K562 (cell line): ENCODE measurements around the gene SIRT7. TPM values are rescaled to one million over a fixed set of nuclear protein-coding genes. Genes with fewer than 3 reads are reported as not detected.
A peak's percentile ranks its signal among the peaks of the same experiment; 100 is the strongest.

Experiments used
- ATF3 ChIP-seq, 2 experiments: fragments of 450-650 bp in 1 of 2; sonication (generic) in 1 of 2; formaldehyde crosslinking in 1 of 2; IDR thresholded peaks in 1 of 2; conservative IDR thresholded peaks in 1 of 2; 2 replicates each; pipeline versions ENCODE4 v1.6.1 to v1.8.1; 2016 to 2023; ENCODE audit warnings: mild to moderate bottlenecking in 2 of 2, moderate library complexity in 2 of 2, inconsistent platforms in 1 of 2, missing genetic modification reagents in 1 of 2
- BCL6 ChIP-seq: fragments of 250-450 bp; sonication (Bioruptor Pico); IDR thresholded peaks from 2 replicates; pipeline ENCODE4 v1.4.0; 2020
- HDAC3 ChIP-seq: fragments of 450-650 bp; IDR thresholded peaks from 2 replicates; pipeline ENCODE4 v1.6.1; 2018; ENCODE audit warnings: borderline replicate concordance, mild to moderate bottlenecking, moderate library complexity; ENCODE audit not compliant: partially characterized antibody
- HMGXB4 ChIP-seq: sonication (generic); formaldehyde crosslinking; IDR thresholded peaks from 2 replicates; pipeline ENCODE4 v1.8.1; 2023; ENCODE audit warnings: mild to moderate bottlenecking, missing genetic modification reagents
- HNRNPL ChIP-seq: fragments of 200-400 bp; formaldehyde crosslinking; IDR thresholded peaks from 2 replicates; pipeline ENCODE4 v1.6.1; 2017; ENCODE audit warnings: low read depth, mild to moderate bottlenecking, low read length
- NFIC ChIP-seq: fragments of 450-650 bp; IDR thresholded peaks from 2 replicates; pipeline ENCODE4 v1.6.1; 2017; ENCODE audit warnings: mild to moderate bottlenecking, inconsistent platforms
- POLR2G ChIP-seq: fragments of 200-400 bp; formaldehyde crosslinking; IDR thresholded peaks from 2 replicates; pipeline ENCODE4 v1.6.1; 2017; ENCODE audit warnings: low read depth, mild to moderate bottlenecking, antibody characterized with exemption, low read length, moderate library complexity
- PREB ChIP-seq: sonication (generic); formaldehyde crosslinking; IDR thresholded peaks from 2 replicates; pipeline ENCODE4 v1.8.1; 2023; ENCODE audit warnings: mild to moderate bottlenecking, missing genetic modification reagents
- RBFOX2 ChIP-seq: fragments of 200-400 bp; formaldehyde crosslinking; IDR thresholded peaks from 2 replicates; pipeline ENCODE4 v1.6.1; 2017; ENCODE audit warnings: low read depth, mild to moderate bottlenecking, low read length, moderate library complexity
- SNAPC5 ChIP-seq: fragments of 250-450 bp; sonication (Bioruptor Pico); IDR thresholded peaks from 2 replicates; pipeline ENCODE4 v1.8.0; 2021; ENCODE audit warnings: moderate library complexity, mild to moderate bottlenecking, inconsistent platforms
- TFAP4 ChIP-seq: sonication (generic); formaldehyde crosslinking; IDR thresholded peaks from 2 replicates; pipeline ENCODE4 v1.8.0; 2022; ENCODE audit warnings: missing genetic modification reagents, mild to moderate bottlenecking, moderate library complexity, borderline replicate concordance
- ZBTB8A ChIP-seq: fragments of 450-650 bp; IDR thresholded peaks from 2 replicates; pipeline ENCODE4 v1.6.1; 2018; ENCODE audit warnings: mild to moderate bottlenecking, moderate library complexity; ENCODE audit not compliant: partially characterized antibody
- ZC3H4 ChIP-seq: sonication (generic); formaldehyde crosslinking; IDR thresholded peaks from 2 replicates; pipeline ENCODE4 v1.9.0; 2021; ENCODE audit warnings: missing genetic modification reagents, borderline replicate concordance
- ZNF316 ChIP-seq: fragments of 450-650 bp; IDR thresholded peaks from 2 replicates; pipeline ENCODE4 v1.6.1; 2016
- ZNF41 ChIP-seq: fragments of 250-450 bp; sonication (Bioruptor Pico); conservative IDR thresholded peaks from 2 replicates; pipeline ENCODE4 v1.4.0; 2020; ENCODE audit warnings: mild to moderate bottlenecking
- ZNF609 ChIP-seq: sonication (generic); formaldehyde crosslinking; IDR thresholded peaks from 2 replicates; pipeline ENCODE4 v1.8.1; 2023; ENCODE audit warnings: missing genetic modification reagents, mild to moderate bottlenecking, borderline replicate concordance
- ZSCAN29 ChIP-seq: fragments of 450-650 bp; IDR thresholded peaks from 2 replicates; pipeline ENCODE4 v1.6.1; 2017
- polyA plus RNA-seq, 8 experiments: library from polyadenylated mRNA; depleted of rRNA in 4 of 8; stranded (reverse) in 5 of 8; unstranded in 3 of 8; fragments of >200 nt; fragmentation: Nextera tagmentation in 2 of 8; fragmentation: Illumina TruSeq in 1 of 8; extraction: Ambion mirVana in 2 of 8; extraction: Trizol in 1 of 8; gene quantifications; 2 replicates each; pipeline versions ENCODE4 v1.2.1 to v1.2.3, GENCODE V29; 2011 to 2014; ENCODE audit warnings: inconsistent platforms in 1 of 8, missing spikeins in 1 of 8
- total RNA-seq, 7 experiments: library from RNA; depleted of rRNA in 6 of 7; stranded (reverse); fragments of >200 nt in 6 of 7; fragmentation: Illumina TruSeq in 2 of 7; extraction: Trizol in 2 of 7; gene quantifications; 2 replicates each; pipeline versions ENCODE4 v1.2.1 to v1.2.3, GENCODE V29; 2011 to 2021; ENCODE audit warnings: low replicate concordance in 1 of 7

SIRT7 gene
- total and polyA plus RNA-seq, 9 of the 15 experiments (the other 6 are each of a cell fraction or from before 2014, with no cell fraction given), result 1.6 to 54.8 (median 20.3) TPM

GRCh38 chr17:81888988-81889595 lies 28.9 kb downstream of the SIRT7 start (continued):
- no peak for TF ChIP-seq TFAP4 (CRISPR knock-in tag)
- TF ChIP-seq NFIC, result peak; percentile 43
- no peak for TF ChIP-seq ZNF41 (CRISPR knock-in tag)
- TF ChIP-seq HNRNPL, result no peak
- TF ChIP-seq BCL6 (CRISPR knock-in tag), result no peak
- TF ChIP-seq ZBTB8A, result no peak
- peak; percentile 77; the same call in 1 of the 2 replicates for TF ChIP-seq ZC3H4 (CRISPR knock-in tag)
- peak; percentile 65 for TF ChIP-seq RBFOX2
- TF ChIP-seq ZNF609 (CRISPR knock-in tag), result no peak
- TF ChIP-seq ZSCAN29, result no peak
- TF ChIP-seq SNAPC5 (CRISPR knock-in tag), result no peak
- TF ChIP-seq HMGXB4 (CRISPR knock-in tag), result no peak
- no peak for TF ChIP-seq ATF3 (IDR thresholded peaks at IDR 0.05)
- no peak for TF ChIP-seq ATF3 (CRISPR knock-in tag; conservative IDR thresholded peaks at IDR 0.05)
- 0 out of 2 replicates have a peak, but pooled peaks have one; percentile 14 for TF ChIP-seq POLR2G
- no peak for TF ChIP-seq ZNF316
- TF ChIP-seq PREB (CRISPR knock-in tag), result no peak
- TF ChIP-seq HDAC3, result no peak
- TF ChIP-seq, all 486 proteins: peak for 5
